Stimulated activated memory B cell treated with anti-CD40 and anti-IgM and Interleukin-4, amounts not matched to agents 10 μg/mL and 1 μg/mL and 100 μg/mL, for 72 hours (primary cell): ENCODE measurements around the gene CBLN3.
"Not testable (repeated sequence)": the region's sequence is repeated elsewhere in the genome, so short reads cannot be mapped to it uniquely, and the experiment has no call there.

ENCODE experiments used
- ATAC-seq: fragments of 150-1000 bp; cut with Tn5 transposase; 2 replicates; pipeline ENCODE4 v1.10.0; 2021
- H3K27ac Mint-ChIP-seq: one replicate; pipeline ENCODE4 v1.8.0; 2022; ENCODE audit warnings: mild to moderate bottlenecking, mixed read lengths
- H3K27me3 Mint-ChIP-seq: one replicate; pipeline ENCODE4 v1.8.0; 2022; ENCODE audit warnings: mixed read lengths
- H3K36me3 Mint-ChIP-seq: one replicate; pipeline ENCODE4 v1.8.0; 2022; ENCODE audit warnings: mixed read lengths
- H3K4me1 Mint-ChIP-seq: one replicate; pipeline ENCODE4 v1.8.0; 2022; ENCODE audit warnings: mixed read lengths
- H3K4me3 Mint-ChIP-seq: one replicate; pipeline ENCODE4 v1.8.0; 2022; ENCODE audit warnings: mild to moderate bottlenecking, moderate library complexity, mixed read lengths
- H3K9me3 Mint-ChIP-seq: one replicate; pipeline ENCODE4 v1.8.0; 2022; ENCODE audit warnings: mixed read lengths

Gene CBLN3

GRCh38 chr14:24429395-24430142 lies at the start of gene CBLN3, which contains the start of gene KHNYN:
TSS of gene CBLN3 (minus strand) at chr14:24429668. CDS start at chr14:24429054, 614 bp downstream.
TSS of gene KHNYN (plus strand) at chr14:24429954. CDS start at chr14:24430731, 777 bp downstream.
- ATAC-seq, result peak; percentile 91
- Mint-ChIP-seq H3K9me3 (no peaks in the 10 kb centered on the region), H3K4me3 (peak within 1 kb of the TSS; percentile 92), H3K27ac (peak within 1 kb of the TSS; percentile 98), H3K36me3 (peaks cover 24% of the 10 kb centered on the region), H3K4me1 (peaks cover 29% of the 10 kb centered on the region), H3K27me3 (no peaks in the 10 kb centered on the region)

GRCh38 chr14:24475261-24475660 lies 45.8 kb upstream of the CBLN3 start:
- Mint-ChIP-seq H3K36me3 (peaks cover 21% of the 10 kb centered on the region), H3K4me1 (no peaks in the 10 kb centered on the region)
- no peak for ATAC-seq

GRCh38 chr14:24473211-24473610 lies 43.7 kb upstream of the CBLN3 start:
- Mint-ChIP-seq H3K36me3 (peaks cover 24% of the 10 kb centered on the region), H3K27ac (no peak overlapping the region), H3K4me3 (no peak overlapping the region), H3K4me1 (no peaks in the 10 kb centered on the region), H3K9me3 (no peaks in the 10 kb centered on the region), H3K27me3 (no peaks in the 10 kb centered on the region)
- ATAC-seq, result no peak

More at GRCh38 chr14:24475261-24475660, 45.8 kb upstream of the CBLN3 start:
- H3K4me3 Mint-ChIP-seq, result no peak overlapping the region
- no peak overlapping the region for H3K27ac Mint-ChIP-seq
- no peaks in the 10 kb centered on the region for H3K9me3 Mint-ChIP-seq
- H3K27me3 Mint-ChIP-seq, result no peaks in the 10 kb centered on the region

- H3K4me3 Mint-ChIP-seq, ATAC-seq, H3K27ac Mint-ChIP-seq, H3K9me3 Mint-ChIP-seq, H3K4me1 Mint-ChIP-seq, H3K27me3 Mint-ChIP-seq: not testable (repeated sequence)
- H3K36me3 Mint-ChIP-seq, result peaks cover 49% of the 10 kb centered on the region
These were observed 41.0 kb upstream of the CBLN3 start for GRCh38 chr14:24470450-24470849.

- ATAC-seq, result no peak
- Mint-ChIP-seq H3K4me1 (peaks cover 19% of the 10 kb centered on the region), H3K27me3 (no peaks in the 10 kb centered on the region), H3K9me3 (no peaks in the 10 kb centered on the region), H3K4me3 (no peak overlapping the region), H3K27ac (no peak overlapping the region), H3K36me3 (peaks cover 30% of the 10 kb centered on the region)
These were observed 36.3 kb upstream of the CBLN3 start for GRCh38 chr14:24465805-24466204.

- no peak overlapping the region for H3K27ac Mint-ChIP-seq
- no peak overlapping the region for H3K4me3 Mint-ChIP-seq
- no peaks in the 10 kb centered on the region for H3K9me3 Mint-ChIP-seq
- no peaks in the 10 kb centered on the region for H3K27me3 Mint-ChIP-seq
- peaks cover 19% of the 10 kb centered on the region for H3K4me1 Mint-ChIP-seq
- ATAC-seq, result no peak
- H3K36me3 Mint-ChIP-seq, result peaks cover 30% of the 10 kb centered on the region
These were observed 35.9 kb upstream of the CBLN3 start for GRCh38 chr14:24465368-24465767.

- H3K9me3 Mint-ChIP-seq, result no peaks in the 10 kb centered on the region
- H3K4me3 Mint-ChIP-seq, result no peak overlapping the region
- H3K27me3 Mint-ChIP-seq, result no peaks in the 10 kb centered on the region
- no peak overlapping the region for H3K27ac Mint-ChIP-seq
- H3K4me1 Mint-ChIP-seq, result peaks cover 19% of the 10 kb centered on the region
- peaks cover 35% of the 10 kb centered on the region for H3K36me3 Mint-ChIP-seq
- no peak for ATAC-seq
These were observed 34.7 kb upstream of the CBLN3 start for GRCh38 chr14:24463884-24464785.

- Mint-ChIP-seq H3K36me3 (peaks cover 34% of the 10 kb centered on the region), H3K27me3 (no peaks in the 10 kb centered on the region), H3K9me3 (no peaks in the 10 kb centered on the region), H3K27ac (no peak overlapping the region), H3K4me3 (no peak overlapping the region), H3K4me1 (peaks cover 19% of the 10 kb centered on the region)
- peak; percentile 50 for ATAC-seq
These were observed 33.8 kb upstream of the CBLN3 start for GRCh38 chr14:24463017-24463883.

GRCh38 chr14:24461336-24461735 lies 31.9 kb upstream of the CBLN3 start:
- Mint-ChIP-seq H3K27me3 (no peaks in the 10 kb centered on the region), H3K36me3 (peaks cover 20% of the 10 kb centered on the region), H3K27ac (no peak overlapping the region), H3K9me3 (no peaks in the 10 kb centered on the region), H3K4me1 (peaks cover 19% of the 10 kb centered on the region), H3K4me3 (no peak overlapping the region)
- no peak for ATAC-seq

- no peak overlapping the region for H3K4me3 Mint-ChIP-seq
- H3K27me3 Mint-ChIP-seq, result no peaks in the 10 kb centered on the region
- ATAC-seq, result no peak
- H3K27ac Mint-ChIP-seq, result no peak overlapping the region
- H3K4me1 Mint-ChIP-seq, result peaks cover 14% of the 10 kb centered on the region
- H3K36me3 Mint-ChIP-seq, result peaks cover 19% of the 10 kb centered on the region
- no peaks in the 10 kb centered on the region for H3K9me3 Mint-ChIP-seq
These were observed 29.9 kb upstream of the CBLN3 start for GRCh38 chr14:24459331-24459730.

- H3K9me3 Mint-ChIP-seq, result no peaks in the 10 kb centered on the region
- no peak for ATAC-seq
- no peaks in the 10 kb centered on the region for H3K27me3 Mint-ChIP-seq
- H3K27ac Mint-ChIP-seq, result no peak overlapping the region
- H3K36me3 Mint-ChIP-seq, result peaks cover 25% of the 10 kb centered on the region
- peaks cover 8% of the 10 kb centered on the region for H3K4me1 Mint-ChIP-seq
- no peak overlapping the region for H3K4me3 Mint-ChIP-seq
These were observed 29.3 kb upstream of the CBLN3 start for GRCh38 chr14:24458736-24459135.

GRCh38 chr14:24456980-24457379 lies 27.5 kb upstream of the CBLN3 start:
- peaks cover 4% of the 10 kb centered on the region for H3K9me3 Mint-ChIP-seq
- H3K4me3 Mint-ChIP-seq, result no peak overlapping the region
- H3K27ac Mint-ChIP-seq, result no peak overlapping the region
- no peak for ATAC-seq
- H3K27me3 Mint-ChIP-seq, result no peaks in the 10 kb centered on the region
- H3K36me3 Mint-ChIP-seq, result peaks cover 39% of the 10 kb centered on the region
- H3K4me1 Mint-ChIP-seq, result no peaks in the 10 kb centered on the region

GRCh38 chr14:24450828-24451227 lies 21.4 kb upstream of the CBLN3 start:
- ATAC-seq, H3K9me3 Mint-ChIP-seq, H3K27ac Mint-ChIP-seq, H3K4me3 Mint-ChIP-seq, H3K27me3 Mint-ChIP-seq, H3K4me1 Mint-ChIP-seq: not testable (repeated sequence)
- H3K36me3 Mint-ChIP-seq, result peaks cover 54% of the 10 kb centered on the region

- H3K27me3 Mint-ChIP-seq, result no peaks in the 10 kb centered on the region
- peaks cover 48% of the 10 kb centered on the region for H3K4me1 Mint-ChIP-seq
- H3K4me3 Mint-ChIP-seq, result peak overlapping the region; percentile 88
- H3K27ac Mint-ChIP-seq, result peak overlapping the region; percentile 98
- no peak for ATAC-seq
- H3K36me3 Mint-ChIP-seq, result peaks cover 37% of the 10 kb centered on the region
- no peaks in the 10 kb centered on the region for H3K9me3 Mint-ChIP-seq
These were observed 13.7 kb upstream of the CBLN3 start for GRCh38 chr14:24443053-24443665.
